Hepatocyte (in vitro differentiated cells): ENCODE results near the gene PLXNA2. TPM values are rescaled to one million over a fixed set of nuclear protein-coding genes. Genes with fewer than 3 reads are reported as not detected.

Experiments
- DNase-seq: peaks from one replicate; pipeline ENCODE4 v3.0.0-alpha.2; 2016; ENCODE audit warnings: low spot score
- H2AFZ ChIP-seq: fragments of 200-600 bp; sonication (generic); 2 replicates; pipeline ENCODE4 v1.6.0; 2016; ENCODE audit warnings: antibody characterized with exemption, mild to moderate bottlenecking
- H3K27ac ChIP-seq: fragments of 200-600 bp; sonication (generic); 2 replicates; pipeline ENCODE4 v1.5.1; 2016; ENCODE audit warnings: mild to moderate bottlenecking
- H3K27me3 ChIP-seq: fragments of 200-600 bp; sonication (generic); 2 replicates; pipeline ENCODE4 v1.6.1; 2016
- H3K36me3 ChIP-seq: fragments of 200-600 bp; sonication (generic); replicated peaks from 2 replicates; pipeline ENCODE4 v1.5.1; 2016; ENCODE audit warnings: low read depth; ENCODE audit not compliant: insufficient read depth
- H3K4me1 ChIP-seq: fragments of 200-600 bp; sonication (generic); 2 replicates; pipeline ENCODE4 v1.5.1; 2016; ENCODE audit warnings: mild to moderate bottlenecking, moderate library complexity; ENCODE audit not compliant: insufficient read depth
- H3K4me2 ChIP-seq: fragments of 200-600 bp; sonication (generic); 2 replicates; pipeline ENCODE4 v1.6.0; 2016
- H3K4me3 ChIP-seq: fragments of 200-600 bp; sonication (generic); 2 replicates; pipeline ENCODE4 v1.5.1; 2016; ENCODE audit warnings: mild to moderate bottlenecking
- H3K79me2 ChIP-seq: fragments of 200-600 bp; sonication (generic); 2 replicates; pipeline ENCODE4 v1.6.0; 2017; ENCODE audit warnings: mild to moderate bottlenecking
- H3K9me2 ChIP-seq: fragments of 200-600 bp; sonication (generic); replicated peaks from 2 replicates; pipeline ENCODE4 v1.6.0; 2017; ENCODE audit warnings: mild to moderate bottlenecking; ENCODE audit not compliant: insufficient read depth
- H3K9me3 ChIP-seq: fragments of 200-600 bp; sonication (generic); 2 replicates; pipeline ENCODE4 v1.5.1; 2016; ENCODE audit warnings: low read depth, mild to moderate bottlenecking
- H4K20me1 ChIP-seq: fragments of 200-600 bp; sonication (generic); 2 replicates; pipeline ENCODE4 v1.6.0; 2016; ENCODE audit warnings: mild to moderate bottlenecking; ENCODE audit not compliant: insufficient read depth, poor library complexity, severe bottlenecking
- EZH2 ChIP-seq: fragments of 200-600 bp; sonication (generic); IDR thresholded peaks from 2 replicates; pipeline ENCODE4 v1.6.1; 2016; ENCODE audit warnings: antibody characterized with exemption, mild to moderate bottlenecking, borderline replicate concordance
- EZH2phosphoT487 ChIP-seq: fragments of 200-600 bp; sonication (generic); IDR thresholded peaks from one replicate; pipeline ENCODE4 v1.6.1; 2018; ENCODE audit warnings: antibody characterized with exemption, mild to moderate bottlenecking, low read depth, moderate library complexity; ENCODE audit not compliant: unreplicated experiment, severe bottlenecking
- WGBS: methylation state at CpG from one replicate; pipeline ENCODE4 v1.1.6; 2016; ENCODE audit warnings: low lambda C conversion rate; ENCODE audit errors: missing lambda C conversion rate; 5-methylcytosine and 5-hydroxymethylcytosine counted together
- polyA plus RNA-seq: library from polyadenylated mRNA; unstranded; fragments of >200 nt; fragmentation: Nextera tagmentation; extraction: Ambion mirVana; gene quantifications from 2 replicates; pipeline ENCODE4 v1.2.1, GENCODE V29; 2016
- total RNA-seq: library from RNA; depleted of rRNA; stranded (reverse); fragments of >200 nt; gene quantifications from 2 replicates; pipeline ENCODE4 v1.2.3, GENCODE V29; 2014
- TF ChIP-seq, protein P1 (sequence below): fragments of 200-600 bp; sonication (generic); IDR thresholded peaks from 2 replicates; pipeline ENCODE4 v1.5.1; 2016; ENCODE audit warnings: antibody characterized with exemption, mild to moderate bottlenecking; ENCODE audit not compliant: poor library complexity

The PLXNA2 gene
- total and polyA plus RNA-seq, 2 experiments from 2014 or later = 9.8 to 13.1 TPM

- Histone ChIP-seq H3K9me3 (no peaks in the 10 kb centered on the region), H3K27me3 (no peaks in the 10 kb centered on the region), H3K9me2 (no peaks in the 10 kb centered on the region), H3K4me1 (no peaks in the 10 kb centered on the region), H3K79me2 (no peaks in the 10 kb centered on the region), H3K27ac (no peak overlapping the region), H3K36me3 (no peaks in the 10 kb centered on the region), H2AFZ (no peak overlapping the region), H3K4me3 (no peak overlapping the region), H3K4me2 (no peak overlapping the region), H4K20me1 (no peaks in the 10 kb centered on the region)
- TF ChIP-seq EZH2 = no peak
- no peak for DNase-seq
- WGBS = 96% methylated on average over 22 of the region's 22 CpGs
Observed at GRCh38 chr1:208039536-208040332, 204.4 kb downstream of the PLXNA2 start.

GRCh38 chr1:208038303-208038702 lies 205.9 kb downstream of the PLXNA2 start:
- Histone ChIP-seq H4K20me1 (no peaks in the 10 kb centered on the region), H3K4me2 (no peak overlapping the region), H3K27ac (no peak overlapping the region), H3K9me2 (no peaks in the 10 kb centered on the region), H3K9me3 (no peaks in the 10 kb centered on the region), H3K36me3 (no peaks in the 10 kb centered on the region), H3K4me1 (no peaks in the 10 kb centered on the region), H3K79me2 (no peaks in the 10 kb centered on the region), H3K27me3 (no peaks in the 10 kb centered on the region), H2AFZ (no peak overlapping the region), H3K4me3 (no peak overlapping the region)
- 96% methylated on average over 14 of the region's 14 CpGs for WGBS
- no peak for DNase-seq
- TF ChIP-seq, protein P1, sequence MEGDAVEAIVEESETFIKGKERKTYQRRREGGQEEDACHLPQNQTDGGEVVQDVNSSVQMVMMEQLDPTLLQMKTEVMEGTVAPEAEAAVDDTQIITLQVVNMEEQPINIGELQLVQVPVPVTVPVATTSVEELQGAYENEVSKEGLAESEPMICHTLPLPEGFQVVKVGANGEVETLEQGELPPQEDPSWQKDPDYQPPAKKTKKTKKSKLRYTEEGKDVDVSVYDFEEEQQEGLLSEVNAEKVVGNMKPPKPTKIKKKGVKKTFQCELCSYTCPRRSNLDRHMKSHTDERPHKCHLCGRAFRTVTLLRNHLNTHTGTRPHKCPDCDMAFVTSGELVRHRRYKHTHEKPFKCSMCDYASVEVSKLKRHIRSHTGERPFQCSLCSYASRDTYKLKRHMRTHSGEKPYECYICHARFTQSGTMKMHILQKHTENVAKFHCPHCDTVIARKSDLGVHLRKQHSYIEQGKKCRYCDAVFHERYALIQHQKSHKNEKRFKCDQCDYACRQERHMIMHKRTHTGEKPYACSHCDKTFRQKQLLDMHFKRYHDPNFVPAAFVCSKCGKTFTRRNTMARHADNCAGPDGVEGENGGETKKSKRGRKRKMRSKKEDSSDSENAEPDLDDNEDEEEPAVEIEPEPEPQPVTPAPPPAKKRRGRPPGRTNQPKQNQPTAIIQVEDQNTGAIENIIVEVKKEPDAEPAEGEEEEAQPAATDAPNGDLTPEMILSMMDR = no peak
- TF ChIP-seq EZH2 (no peak), EZH2phosphoT487 (no peak)

- Histone ChIP-seq H3K36me3 (no peaks in the 10 kb centered on the region), H2AFZ (no peak overlapping the region), H4K20me1 (no peaks in the 10 kb centered on the region), H3K4me3 (no peak overlapping the region), H3K4me2 (no peak overlapping the region), H3K27me3 (no peaks in the 10 kb centered on the region), H3K79me2 (no peaks in the 10 kb centered on the region), H3K9me3 (no peaks in the 10 kb centered on the region), H3K9me2 (no peaks in the 10 kb centered on the region), H3K27ac (no peak overlapping the region), H3K4me1 (no peaks in the 10 kb centered on the region)
- TF ChIP-seq EZH2 (no peak), EZH2phosphoT487 (no peak)
- TF ChIP-seq, protein P1 = no peak
- 83% methylated on average over 9 of the region's 9 CpGs for WGBS
- no peak for DNase-seq
Observed at GRCh38 chr1:208036918-208037766, 207.0 kb downstream of the PLXNA2 start.
